B cell (primary cell): ENCODE results near the gene SLC27A3. TPM values are rescaled to one million over a fixed set of nuclear protein-coding genes. Genes with fewer than 3 reads are reported as not detected.
A peak's percentile ranks its signal among the peaks of the same experiment; 100 is the strongest.

Experiments used
- ATAC-seq: fragments of 200-7000 bp; cut with Tn5 transposase; one replicate; pipeline ENCODE4 v1.10.0; 2021; ENCODE audit warnings: low read depth, mild to moderate bottlenecking, moderate number of reproducible peaks, moderate library complexity
- CTCF ChIA-PET: fragments of 350-600 bp; sonication (Branson Sonifier 250); formaldehyde crosslinking; loops from one replicate; lab custom pipeline; 2021; ENCODE audit warnings: antibody characterized with exemption, inconsistent platforms; lab: Charles Lee
- POLR2A ChIA-PET: fragments of 350-600 bp; sonication (Branson Sonifier 250); formaldehyde crosslinking; loops from one replicate; lab custom pipeline; 2021; ENCODE audit warnings: antibody characterized with exemption; lab: Charles Lee
- DNase-seq: peaks from one replicate; pipeline ENCODE4 v3.0.0; 2013
- H2AFZ ChIP-seq: 2 replicates; pipeline ENCODE4 v1.6.1; 2012; ENCODE audit warnings: mild to moderate bottlenecking, low read depth, low read length; ENCODE audit not compliant: insufficient read depth, poor library complexity, severe bottlenecking
- H3K27ac ChIP-seq, 2 donors: 1 replicate in 1 of 2; 2 replicates in 1 of 2; pipeline ENCODE4 v1.5.1; 2012 to 2013; ENCODE audit warnings: low read length in 2 of 2, mild to moderate bottlenecking in 2 of 2, moderate library complexity in 1 of 2
- H3K27me3 ChIP-seq, 4 experiments: fragments of 200-600 bp in 1 of 4; sonication (generic) in 1 of 4; replicated peaks in 1 of 4; 1 replicate in 2 of 4; 2 replicates in 2 of 4; pipeline versions ENCODE4 v1.6.1 to v1.7.0; 2013 to 2016; ENCODE audit warnings: low read length in 3 of 4, mild to moderate bottlenecking in 2 of 4, mixed read lengths in 1 of 4, moderate library complexity in 1 of 4; ENCODE audit not compliant: insufficient read depth in 4 of 4, control insufficient read depth in 3 of 4; ENCODE audit errors: control extremely low read depth in 1 of 4
- H3K36me3 ChIP-seq, 2 experiments: replicated peaks in 1 of 2; 1 replicate in 1 of 2; 2 replicates in 1 of 2; pipeline versions ENCODE4 v1.6.1 to v1.7.1; 2013; ENCODE audit warnings: low read length in 1 of 2; ENCODE audit not compliant: insufficient read depth in 2 of 2, control insufficient read depth in 1 of 2; ENCODE audit errors: control extremely low read depth in 1 of 2, extremely low read depth in 1 of 2
- H3K4me1 ChIP-seq, 2 donors: fragments of 200-600 bp in 1 of 2; sonication (generic) in 1 of 2; 1 replicate in 1 of 2; 2 replicates in 1 of 2; pipeline versions ENCODE4 v1.5.1 to v1.6.1; 2013 to 2017; ENCODE audit warnings: low read length in 2 of 2; ENCODE audit not compliant: control insufficient read depth in 2 of 2, insufficient read depth in 2 of 2
- H3K4me2 ChIP-seq: replicated peaks from 2 replicates; pipeline ENCODE3; 2012; ENCODE audit warnings: mild to moderate bottlenecking, low read depth, low read length; ENCODE audit not compliant: poor library complexity, severe bottlenecking
- H3K4me3 ChIP-seq, 5 experiments: fragments of 200-600 bp in 1 of 5; sonication (generic) in 1 of 5; 1 replicate in 3 of 5; 2 replicates in 2 of 5; pipeline versions ENCODE4 v1.5.1 to v1.7.0; 2011 to 2016; ENCODE audit warnings: low read length in 4 of 5, mild to moderate bottlenecking in 4 of 5, low read depth in 2 of 5, control low read depth in 1 of 5, moderate library complexity in 1 of 5; ENCODE audit not compliant: insufficient read depth in 1 of 5; ENCODE audit errors: control extremely low read depth in 1 of 5, extremely low read depth in 1 of 5
- H3K79me2 ChIP-seq: fragments of 200-600 bp; sonication (generic); one replicate; pipeline ENCODE4 v1.6.0; 2016; ENCODE audit warnings: low read length; ENCODE audit not compliant: control insufficient read depth, insufficient read depth
- H3K9ac ChIP-seq: fragments of 200-600 bp; sonication (generic); 2 replicates; pipeline ENCODE4 v1.6.1; 2017; ENCODE audit warnings: mild to moderate bottlenecking, low read length, moderate library complexity
- H3K9me3 ChIP-seq, 3 donors: one replicate each; pipeline versions ENCODE4 v1.6.1 to v1.7.1; 2013; ENCODE audit warnings: low read length in 2 of 3; ENCODE audit not compliant: control insufficient read depth in 2 of 3, insufficient read depth in 1 of 3; ENCODE audit errors: control extremely low read depth in 1 of 3
- H4K20me1 ChIP-seq: 2 replicates; pipeline ENCODE4 v1.6.0; 2012; ENCODE audit warnings: mild to moderate bottlenecking, low read length; ENCODE audit not compliant: insufficient read depth, control insufficient read depth, poor library complexity, severe bottlenecking
- H3K27ac Mint-ChIP-seq: one replicate; pipeline ENCODE4 v1.8.0; 2021; ENCODE audit warnings: mixed read lengths
- H3K27me3 Mint-ChIP-seq: one replicate; pipeline ENCODE4 v1.8.0; 2021; ENCODE audit warnings: mixed read lengths
- H3K4me1 Mint-ChIP-seq: one replicate; pipeline ENCODE4 v1.8.0; 2021; ENCODE audit warnings: mixed read lengths
- H3K4me3 Mint-ChIP-seq: one replicate; pipeline ENCODE4 v1.8.0; 2021; ENCODE audit warnings: mixed read lengths
- H3K9me3 Mint-ChIP-seq: one replicate; pipeline ENCODE4 v1.8.0; 2022; ENCODE audit warnings: mixed read lengths; ENCODE audit not compliant: insufficient read depth
- EZH2 ChIP-seq: IDR thresholded peaks from 2 replicates; pipeline ENCODE4 v1.6.1; 2012; ENCODE audit warnings: borderline replicate concordance, low read depth, mild to moderate bottlenecking, moderate library complexity, low read length; ENCODE audit not compliant: insufficient read depth, poor library complexity, severe bottlenecking
- WGBS: methylation state at CpG from one replicate; pipeline ENCODE4 v1.1.5; 2013; ENCODE audit warnings: missing lambda C conversion rate; ENCODE audit not compliant: insufficient coverage; 5-methylcytosine and 5-hydroxymethylcytosine counted together
- intact Hi-C: fragments of 100-400 bp; cut with micrococcal nuclease; formaldehyde crosslinking; loops from one replicate; pipeline ENCODE4 v1.10.0; 2022
- polyA plus RNA-seq: library from polyadenylated mRNA; depleted of rRNA; stranded (reverse); fragments of >200 nt; gene quantifications from 2 replicates; pipeline ENCODE4 v1.2.3, GENCODE V29; 2012
- total RNA-seq, 2 donors: library from RNA; stranded (reverse); fragments of 120-200 nt in 1 of 2; gene quantifications; 1 replicate in 1 of 2; 2 replicates in 1 of 2; pipeline versions ENCODE4 v1.2.3 to v1.2.4, GENCODE V29; 2013 to 2022
- TF ChIP-seq, protein P1 (sequence below): fragments of 200-600 bp; IDR thresholded peaks from one replicate; pipeline ENCODE4 v1.8.0; 2022; ENCODE audit warnings: antibody characterized with exemption, mild to moderate bottlenecking

The SLC27A3 gene
- total and polyA plus RNA-seq, 2 donors (not counting 1 experiment from before 2014, with no cell fraction given) = 15.6 to 19.4 TPM

DNA sequence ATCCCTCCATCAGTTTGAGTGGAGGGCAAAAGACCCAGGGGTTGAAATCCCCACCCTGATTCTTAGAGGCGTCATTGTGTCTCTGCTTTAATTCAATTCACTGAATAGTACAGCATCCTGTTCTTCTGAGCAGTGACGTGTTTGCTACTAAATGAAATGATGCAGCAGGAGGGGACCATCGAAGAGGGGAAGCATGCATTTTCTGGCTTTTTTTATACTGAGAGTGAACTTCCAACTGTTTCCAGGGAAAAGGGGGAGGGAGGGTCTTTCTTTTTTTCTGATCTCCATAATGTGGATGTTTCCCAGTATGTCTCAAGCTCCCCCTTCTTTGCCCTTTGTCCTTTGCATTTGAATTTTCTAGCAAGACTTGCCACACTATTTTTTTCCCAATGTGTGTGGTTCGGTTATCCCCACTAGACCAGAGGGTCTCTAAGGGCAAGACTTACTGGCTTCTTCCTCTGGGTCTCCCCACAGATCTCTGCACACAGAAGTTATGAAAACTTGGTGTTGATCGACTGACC lies 44.7 kb upstream of the SLC27A3 start:
- POLR2A ChIA-PET = no interaction called here
- peaks cover 43% of the 10 kb centered on the region for H3K4me1 Mint-ChIP-seq

DNA sequence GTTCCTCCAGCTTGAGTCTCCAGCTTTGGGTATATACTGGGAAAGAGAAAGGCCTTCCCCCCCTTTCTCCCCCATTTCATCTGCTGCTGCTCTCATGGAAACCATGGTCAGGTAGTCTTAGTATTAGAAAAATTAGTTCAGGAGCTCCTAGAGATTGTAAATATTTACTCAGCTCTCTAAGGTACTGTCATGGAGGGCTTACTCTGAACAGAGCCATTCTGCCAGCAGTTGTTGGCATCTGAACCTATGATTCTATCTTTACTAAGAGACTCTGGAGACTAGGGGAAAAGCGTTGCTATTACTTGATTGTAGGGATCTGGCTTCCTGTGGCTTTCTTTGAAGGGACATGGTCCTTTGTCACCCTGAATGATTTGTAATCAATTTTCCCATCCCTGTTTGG lies 41.2 kb upstream of the SLC27A3 start:
- CTCF ChIA-PET = no interaction called here
- Histone ChIP-seq H4K20me1 (no peaks in the 10 kb centered on the region), H3K36me3 (peaks cover 0 to 10% of the 10 kb centered on the region in 2 experiments), H3K9ac (no peak overlapping the region), H3K4me1 (peaks cover 3 to 4% of the 10 kb centered on the region in 2 donors), H2AFZ (no peak overlapping the region), H3K27ac (no peak overlapping the region), H3K9me3 (no peaks in the 10 kb centered on the region), H3K4me2 (no peak overlapping the region), H3K79me2 (peaks cover 31% of the 10 kb centered on the region), H3K4me3 (no peak overlapping the region), H3K27me3 (no peaks in the 10 kb centered on the region)
- no peak overlapping the region for H3K27ac Mint-ChIP-seq
- TF ChIP-seq, protein P1, sequence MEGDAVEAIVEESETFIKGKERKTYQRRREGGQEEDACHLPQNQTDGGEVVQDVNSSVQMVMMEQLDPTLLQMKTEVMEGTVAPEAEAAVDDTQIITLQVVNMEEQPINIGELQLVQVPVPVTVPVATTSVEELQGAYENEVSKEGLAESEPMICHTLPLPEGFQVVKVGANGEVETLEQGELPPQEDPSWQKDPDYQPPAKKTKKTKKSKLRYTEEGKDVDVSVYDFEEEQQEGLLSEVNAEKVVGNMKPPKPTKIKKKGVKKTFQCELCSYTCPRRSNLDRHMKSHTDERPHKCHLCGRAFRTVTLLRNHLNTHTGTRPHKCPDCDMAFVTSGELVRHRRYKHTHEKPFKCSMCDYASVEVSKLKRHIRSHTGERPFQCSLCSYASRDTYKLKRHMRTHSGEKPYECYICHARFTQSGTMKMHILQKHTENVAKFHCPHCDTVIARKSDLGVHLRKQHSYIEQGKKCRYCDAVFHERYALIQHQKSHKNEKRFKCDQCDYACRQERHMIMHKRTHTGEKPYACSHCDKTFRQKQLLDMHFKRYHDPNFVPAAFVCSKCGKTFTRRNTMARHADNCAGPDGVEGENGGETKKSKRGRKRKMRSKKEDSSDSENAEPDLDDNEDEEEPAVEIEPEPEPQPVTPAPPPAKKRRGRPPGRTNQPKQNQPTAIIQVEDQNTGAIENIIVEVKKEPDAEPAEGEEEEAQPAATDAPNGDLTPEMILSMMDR = no peak
- no peak for TF ChIP-seq EZH2
- ATAC-seq (no peak), DNase-seq (no peak)
- no peak overlapping the region for H3K4me3 Mint-ChIP-seq
- intact Hi-C loops = no loop called here
- H3K4me1 Mint-ChIP-seq = peaks cover 29% of the 10 kb centered on the region
- H3K27me3 Mint-ChIP-seq = no peaks in the 10 kb centered on the region
- H3K9me3 Mint-ChIP-seq = no peaks in the 10 kb centered on the region
- POLR2A ChIA-PET = no interaction called here
- WGBS = no CpG with 5 or more reads among the region's 1 CpG

More for the DNA sequence above, 44.7 kb upstream of the SLC27A3 start:
- H3K4me3 Mint-ChIP-seq = no peak overlapping the region
- Histone ChIP-seq H3K79me2 (peaks cover 31% of the 10 kb centered on the region), H4K20me1 (no peaks in the 10 kb centered on the region), H2AFZ (no peak overlapping the region), H3K27me3 (no peaks in the 10 kb centered on the region), H3K4me1 (peaks cover 9 to 16% of the 10 kb centered on the region in 2 donors), H3K4me2 (no peak overlapping the region), H3K9me3 (no peaks in the 10 kb centered on the region), H3K27ac (peak overlapping the region in 1 of 2 donors; percentile 24), H3K9ac (no peak overlapping the region), H3K36me3 (peaks cover 0 to 2% of the 10 kb centered on the region in 2 experiments), H3K4me3 (no peak overlapping the region)
- no peaks in the 10 kb centered on the region for H3K9me3 Mint-ChIP-seq
- H3K27ac Mint-ChIP-seq = peak overlapping the region; percentile 23
- H3K27me3 Mint-ChIP-seq = no peaks in the 10 kb centered on the region
- no CpG with 5 or more reads among the region's 5 CpGs for WGBS
- no peak for ATAC-seq
- intact Hi-C loops = no loop called here
- CTCF ChIA-PET = interaction anchor here (1.0 kb wide), 1 partner anchor 9 kb away, joined by 3 read pairs; no protein-coding TSS in a partner anchor
- no peak for TF ChIP-seq EZH2
- TF ChIP-seq, protein P1 = no peak
- no peak for DNase-seq
